Suppressor macrophage (primary cell): ENCODE measurements around the gene SNCG.
A peak's percentile ranks its signal among the peaks of the same experiment; 100 is the strongest.
"Not testable (repeated sequence)": the region's sequence is repeated elsewhere in the genome, so short reads cannot be mapped to it uniquely, and the experiment has no call there.

ENCODE experiments used
- DNase-seq, 4 experiments: peaks; one replicate each; pipeline ENCODE4 v3.0.0-alpha.2; 2020 to 2022

Gene SNCG

GRCh38 chr10:86945361-86946212 lies 12.8 kb upstream of the SNCG start:
- no peak for DNase-seq

GRCh38 chr10:86946213-86947155 lies 11.9 kb upstream of the SNCG start:
- DNase-seq: no peak

GRCh38 chr10:86947806-86948205 lies 10.6 kb upstream of the SNCG start:
- DNase-seq: not testable (repeated sequence)

- no peak for DNase-seq
Observed at GRCh38 chr10:86950349-86950748, 8.1 kb upstream of the SNCG start.

- no peak for DNase-seq
Observed at GRCh38 chr10:86951184-86951761, 7.1 kb upstream of the SNCG start.

- DNase-seq: no peak
Observed at GRCh38 chr10:86952106-86952505, 6.3 kb upstream of the SNCG start.

GRCh38 chr10:86952697-86953096 lies 5.7 kb upstream of the SNCG start:
- DNase-seq: not testable (repeated sequence)

- DNase-seq: no peak
Observed at GRCh38 chr10:86953747-86954680, 4.4 kb upstream of the SNCG start.

- no peak for DNase-seq
Observed at GRCh38 chr10:86954681-86955500, 3.5 kb upstream of the SNCG start.

GRCh38 chr10:86955501-86956194 lies 2.8 kb upstream of the SNCG start:
- no peak for DNase-seq

GRCh38 chr10:86956195-86956847 lies 2.1 kb upstream of the SNCG start:
- DNase-seq: no peak

GRCh38 chr10:86956848-86957448 lies 1.5 kb upstream of the SNCG start:
- DNase-seq: no peak

- peak in 1 of 4 experiments; percentile 24 for DNase-seq
Observed at GRCh38 chr10:86957471-86958115, 806 bp upstream of the SNCG start, which contains the start of gene MMRN2. MMRN2 (minus strand) TSS chr10:86957615; CDS start chr10:86957541, 74 bp downstream.

GRCh38 chr10:86958901-86959736 lies 720 bp downstream of the SNCG start:
- peak in 2 of 4 experiments; percentile 20 to 24 for DNase-seq

GRCh38 chr10:86959737-86960002 lies 1.3 kb downstream of the SNCG start:
- DNase-seq: no peak

GRCh38 chr10:86960003-86960862 lies 1.8 kb downstream of the SNCG start:
- DNase-seq: peak; percentile 51 to 78 (median 70)

- DNase-seq: no peak
Observed at GRCh38 chr10:86960863-86961434, 2.5 kb downstream of the SNCG start.
